Trophoblast cell (in vitro differentiated cells and primary cell): ENCODE results near the gene ZHX3.

Experiments used
- DNase-seq, 2 donors: peaks; one replicate each; pipeline ENCODE4 v3.0.0-alpha.2; 2016
- H2AFZ ChIP-seq: 2 replicates; pipeline ENCODE4 v1.6.1; 2013; ENCODE audit warnings: low read length, moderate library complexity, mild to moderate bottlenecking; ENCODE audit not compliant: insufficient read depth, poor library complexity
- H2AK5ac ChIP-seq: 2 replicates; pipeline ENCODE4 v1.6.1; 2013; ENCODE audit warnings: mild to moderate bottlenecking, low read length
- H2BK120ac ChIP-seq: 2 replicates; pipeline ENCODE4 v1.6.1; 2013; ENCODE audit warnings: low read length, mild to moderate bottlenecking, moderate library complexity; ENCODE audit not compliant: insufficient read depth, poor library complexity
- H2BK12ac ChIP-seq: 2 replicates; pipeline ENCODE4 v1.6.1; 2013; ENCODE audit warnings: mild to moderate bottlenecking, low read length, moderate library complexity
- H2BK5ac ChIP-seq: 2 replicates; pipeline ENCODE4 v1.6.1; 2013; ENCODE audit warnings: low read length, low read depth, moderate library complexity, mild to moderate bottlenecking; ENCODE audit not compliant: poor library complexity
- H3K14ac ChIP-seq: 2 replicates; pipeline ENCODE4 v1.6.1; 2013; ENCODE audit warnings: mild to moderate bottlenecking, low read length
- H3K18ac ChIP-seq: 2 replicates; pipeline ENCODE4 v1.6.1; 2013; ENCODE audit warnings: mild to moderate bottlenecking, low read length
- H3K23ac ChIP-seq: 2 replicates; pipeline ENCODE4 v1.6.1; 2013; ENCODE audit warnings: low read length
- H3K27ac ChIP-seq: 2 replicates; pipeline ENCODE4 v1.5.1; 2013; ENCODE audit warnings: low read depth, mild to moderate bottlenecking, inconsistent platforms, low read length, moderate library complexity
- H3K27me3 ChIP-seq: 2 replicates; pipeline ENCODE4 v1.6.1; 2013; ENCODE audit warnings: inconsistent platforms, mild to moderate bottlenecking, low read length, moderate library complexity; ENCODE audit not compliant: insufficient read depth
- H3K36me3 ChIP-seq, 2 experiments: 1 replicate in 1 of 2; 2 replicates in 1 of 2; pipeline ENCODE4 v1.6.1; 2013; ENCODE audit warnings: low read length in 2 of 2, mild to moderate bottlenecking in 2 of 2, moderate library complexity in 1 of 2; ENCODE audit not compliant: insufficient read depth in 2 of 2, control insufficient read depth in 1 of 2
- H3K4ac ChIP-seq: 2 replicates; pipeline ENCODE4 v1.6.1; 2013; ENCODE audit warnings: low read depth, mild to moderate bottlenecking, low read length, moderate library complexity
- H3K4me1 ChIP-seq, 2 experiments: 1 replicate in 1 of 2; 2 replicates in 1 of 2; pipeline ENCODE4 v1.6.1; 2013; ENCODE audit warnings: low read length in 2 of 2, mild to moderate bottlenecking in 2 of 2, moderate library complexity in 1 of 2; ENCODE audit not compliant: insufficient read depth in 2 of 2, control insufficient read depth in 1 of 2
- H3K4me2 ChIP-seq: 2 replicates; pipeline ENCODE4 v1.6.1; 2013; ENCODE audit warnings: inconsistent platforms, mild to moderate bottlenecking, low read length, moderate library complexity
- H3K4me3 ChIP-seq: 2 replicates; pipeline ENCODE4 v1.5.1; 2013; ENCODE audit warnings: mild to moderate bottlenecking, low read depth, low read length, inconsistent platforms
- H3K79me1 ChIP-seq: one replicate; pipeline ENCODE4 v1.6.1; 2013; ENCODE audit warnings: low read length
- H3K79me2 ChIP-seq: 2 replicates; pipeline ENCODE4 v1.6.1; 2013; ENCODE audit warnings: low read length, mild to moderate bottlenecking; ENCODE audit not compliant: control insufficient read depth, insufficient read depth, poor library complexity
- H3K9ac ChIP-seq: 2 replicates; pipeline ENCODE4 v1.6.1; 2013; ENCODE audit warnings: mild to moderate bottlenecking, low read length
- H3K9me3 ChIP-seq: 2 replicates; pipeline ENCODE4 v1.6.1; 2013; ENCODE audit warnings: low read depth, mild to moderate bottlenecking, control low read depth, inconsistent platforms, low read length; ENCODE audit not compliant: insufficient read depth
- H4K12ac ChIP-seq: 2 replicates; pipeline ENCODE4 v1.6.1; 2013; ENCODE audit warnings: low read depth, mild to moderate bottlenecking, low read length, moderate library complexity
- H4K8ac ChIP-seq: 2 replicates; pipeline ENCODE4 v1.6.1; 2013; ENCODE audit warnings: low read depth, mild to moderate bottlenecking, low read length, moderate library complexity
- H4K91ac ChIP-seq: one replicate; pipeline ENCODE4 v1.6.1; 2013; ENCODE audit warnings: low read depth, mild to moderate bottlenecking, low read length, moderate library complexity
- WGBS: extraction: QIAGEN DNeasy Blood & Tissue Kit; methylation state at CpG from one replicate; pipeline ENCODE4 v1.1.7; 2013; ENCODE audit warnings: missing lambda C conversion rate; ENCODE audit not compliant: insufficient read length, insufficient coverage; ENCODE audit errors: extremely low coverage; 5-methylcytosine and 5-hydroxymethylcytosine counted together

The ZHX3 gene

GRCh38 chr20:41327178-41327577 is 9.6 kb upstream of the ZHX3 start:
- H3K27ac ChIP-seq: no peak overlapping the region
- DNase-seq: no peak
- H2BK12ac ChIP-seq: no peak overlapping the region
- no peak overlapping the region for H3K23ac ChIP-seq
- H3K9me3 ChIP-seq: no peaks in the 10 kb centered on the region
- no peaks in the 10 kb centered on the region for H3K79me2 ChIP-seq
- H4K8ac ChIP-seq: no peak overlapping the region
- H3K18ac ChIP-seq: no peak overlapping the region
- H2BK120ac ChIP-seq: no peak overlapping the region
- H3K14ac ChIP-seq: no peak overlapping the region
- H3K79me1 ChIP-seq: peaks cover 5% of the 10 kb centered on the region
- H3K27me3 ChIP-seq: no peaks in the 10 kb centered on the region
- H3K4ac ChIP-seq: no peak overlapping the region
- H3K36me3 ChIP-seq: no peaks in the 10 kb centered on the region
- H4K91ac ChIP-seq: no peak overlapping the region
- no peak overlapping the region for H3K4me2 ChIP-seq
- WGBS: no CpG with 5 or more reads among the region's 5 CpGs
- no peak overlapping the region for H2AK5ac ChIP-seq
- H3K9ac ChIP-seq: no peak overlapping the region
- H2AFZ ChIP-seq: no peak overlapping the region
- H2BK5ac ChIP-seq: no peak overlapping the region
- no peak overlapping the region for H4K12ac ChIP-seq
- H3K4me3 ChIP-seq: no peak overlapping the region
- peaks cover 8 to 14% of the 10 kb centered on the region in 2 experiments for H3K4me1 ChIP-seq

- WGBS: no CpG with 5 or more reads among the region's 1 CpG
- no peak overlapping the region for H2BK120ac ChIP-seq
Observed at GRCh38 chr20:41320976-41321375, 3.4 kb upstream of the ZHX3 start.

GRCh38 chr20:41320441-41320840 is 2.9 kb upstream of the ZHX3 start:
- Histone ChIP-seq H3K4ac (no peak overlapping the region), H3K79me2 (peaks cover 3% of the 10 kb centered on the region), H2BK12ac (no peak overlapping the region), H3K9me3 (no peaks in the 10 kb centered on the region), H3K4me3 (no peak overlapping the region), H3K36me3 (no peaks in the 10 kb centered on the region), H3K4me2 (no peak overlapping the region), H2AK5ac (no peak overlapping the region), H4K12ac (no peak overlapping the region), H4K91ac (no peak overlapping the region), H2AFZ (no peak overlapping the region), H4K8ac (no peak overlapping the region), H3K18ac (no peak overlapping the region), H3K27ac (no peak overlapping the region), H3K14ac (no peak overlapping the region), H3K4me1 (peaks cover 5 to 6% of the 10 kb centered on the region in 2 experiments), H3K79me1 (peaks cover 4% of the 10 kb centered on the region), H3K27me3 (no peaks in the 10 kb centered on the region), H3K23ac (no peak overlapping the region), H2BK5ac (no peak overlapping the region), H3K9ac (no peak overlapping the region), H2BK120ac (no peak overlapping the region)
- DNase-seq: no peak

More at GRCh38 chr20:41320976-41321375, 3.4 kb upstream of the ZHX3 start:
- no peak overlapping the region for H2BK5ac ChIP-seq
- H3K4me2 ChIP-seq: no peak overlapping the region
- no peak overlapping the region for H2AFZ ChIP-seq
- H3K18ac ChIP-seq: no peak overlapping the region
- H3K4me1 ChIP-seq: peaks cover 5 to 6% of the 10 kb centered on the region in 2 experiments
- H3K4me3 ChIP-seq: no peak overlapping the region
- peaks cover 3% of the 10 kb centered on the region for H3K79me2 ChIP-seq
- H3K9ac ChIP-seq: no peak overlapping the region
- no peaks in the 10 kb centered on the region for H3K27me3 ChIP-seq
- no peak overlapping the region for H3K23ac ChIP-seq
- H3K14ac ChIP-seq: no peak overlapping the region
- H4K8ac ChIP-seq: no peak overlapping the region
- peaks cover 4% of the 10 kb centered on the region for H3K79me1 ChIP-seq
- no peak overlapping the region for H4K12ac ChIP-seq
- DNase-seq: no peak
- no peak overlapping the region for H2AK5ac ChIP-seq
- H3K27ac ChIP-seq: no peak overlapping the region
- H3K4ac ChIP-seq: no peak overlapping the region
- no peaks in the 10 kb centered on the region for H3K36me3 ChIP-seq
- no peak overlapping the region for H2BK12ac ChIP-seq
- no peak overlapping the region for H4K91ac ChIP-seq
- no peaks in the 10 kb centered on the region for H3K9me3 ChIP-seq

- H3K27me3 ChIP-seq: no peaks in the 10 kb centered on the region
- H3K18ac ChIP-seq: no peak overlapping the region
- no peak overlapping the region for H3K23ac ChIP-seq
- H3K27ac ChIP-seq: no peak overlapping the region
- no peak overlapping the region for H3K4me2 ChIP-seq
- peaks cover 5 to 6% of the 10 kb centered on the region in 2 experiments for H3K4me1 ChIP-seq
- peak in 1 of 2 donors; percentile 8 for DNase-seq
- H2AFZ ChIP-seq: no peak overlapping the region
- H2BK120ac ChIP-seq: no peak overlapping the region
- no peaks in the 10 kb centered on the region for H3K9me3 ChIP-seq
- H3K4me3 ChIP-seq: no peak overlapping the region
- H3K79me2 ChIP-seq: peaks cover 3% of the 10 kb centered on the region
- H2BK12ac ChIP-seq: no peak overlapping the region
- no peak overlapping the region for H3K9ac ChIP-seq
- no peak overlapping the region for H3K4ac ChIP-seq
- H2AK5ac ChIP-seq: no peak overlapping the region
- no peak overlapping the region for H4K8ac ChIP-seq
- peaks cover 4% of the 10 kb centered on the region for H3K79me1 ChIP-seq
- H4K12ac ChIP-seq: no peak overlapping the region
- no peaks in the 10 kb centered on the region for H3K36me3 ChIP-seq
- H2BK5ac ChIP-seq: no peak overlapping the region
- no peak overlapping the region for H4K91ac ChIP-seq
- no CpG with 5 or more reads among the region's 5 CpGs for WGBS
- no peak overlapping the region for H3K14ac ChIP-seq
Observed at GRCh38 chr20:41318271-41318649, 729 bp upstream of the ZHX3 start.
